ENCODE measurements around the gene RTP4. TPM values are rescaled to one million over a fixed set of nuclear protein-coding genes. Genes with fewer than 3 reads are reported as not detected.

Gene RTP4
- total RNA-seq, 2 experiments from 2014 or later = 0.13 TPM; not detected in 1

DNA sequence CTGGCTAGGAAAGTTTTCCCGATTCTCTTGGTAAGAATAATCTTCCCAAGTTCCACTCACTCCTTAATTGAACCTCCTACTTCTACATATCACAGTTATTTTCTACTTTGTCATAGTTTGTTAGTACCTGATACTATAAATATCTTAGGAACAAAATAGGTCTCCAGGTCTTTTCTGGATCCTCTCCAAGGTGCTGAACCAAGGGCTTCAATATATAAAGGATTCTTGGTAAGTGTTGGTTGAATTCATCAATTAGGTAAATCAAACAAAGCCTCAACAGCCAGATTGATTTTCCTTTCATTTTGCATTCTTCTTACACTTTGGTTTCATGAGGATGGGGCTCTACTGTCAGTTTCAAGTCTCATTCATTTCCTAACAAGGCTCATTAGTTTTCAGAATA is 27.6 kb upstream of the RTP4 start:
- BruUV-seq (replicated peaks) = no TSS peak

DNA sequence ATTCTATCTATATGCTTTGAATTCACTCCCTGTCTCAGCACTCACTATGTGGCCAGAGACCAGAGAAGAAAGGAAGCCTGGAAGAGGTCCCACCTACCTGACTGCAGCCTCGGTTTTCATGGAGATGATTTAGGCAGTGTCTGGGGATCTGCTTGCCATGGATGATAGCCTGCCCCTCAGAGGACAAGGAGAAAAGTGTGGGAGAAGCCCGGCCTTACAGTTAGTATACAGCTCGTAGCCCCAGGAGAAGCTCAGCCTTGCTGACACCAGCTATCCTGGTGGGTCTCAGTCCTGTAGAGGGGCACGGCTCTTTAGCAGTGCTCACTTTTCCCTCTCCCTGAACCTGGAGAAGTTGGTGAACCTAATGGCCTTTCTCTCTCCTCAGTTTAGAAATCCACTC is 25.9 kb upstream of the RTP4 start:
- TF ChIP-seq EZH2phosphoT487 (IDR thresholded peaks at IDR 0.05; ENCODE audit: borderline replicate concordance, low read depth, low read length) (no peak), CTCF (conservative IDR thresholded peaks at IDR 0.05; ENCODE audit: low read length) (no peak)
- BruUV-seq (replicated peaks) = no TSS peak
- H3K4me3 ChIP-seq (ENCODE audit: low read depth, low read length, poor library complexity, severe bottlenecking) = no peak overlapping the region
- POLR2A ChIA-PET = no interaction called here
- H3K79me2 ChIP-seq (ENCODE audit: insufficient read depth, low read depth, low read length) = no peaks in the 10 kb centered on the region
- no peaks in the 10 kb centered on the region for H3K9me3 ChIP-seq (ENCODE audit: low read length)
- H3K27ac ChIP-seq (ENCODE audit: low read depth, low read length, poor library complexity, severe bottlenecking) = no peak overlapping the region
- no peaks in the 10 kb centered on the region for H4K20me1 ChIP-seq (ENCODE audit: insufficient read depth, low read length)
- intact Hi-C loops (cut with micrococcal nuclease; ENCODE audit: unreplicated experiment) = no loop called here
- no peak for DNase-seq (ENCODE audit: low spot score)
- H3K4me1 ChIP-seq (ENCODE audit: insufficient read depth, low read length, poor library complexity, severe bottlenecking) = no peaks in the 10 kb centered on the region
- H3K9me2 ChIP-seq (ENCODE audit: insufficient read depth, low read length) = no peaks in the 10 kb centered on the region
- no peaks in the 10 kb centered on the region for H3K36me3 ChIP-seq (ENCODE audit: insufficient read depth, low read length)
- CTCF ChIA-PET (ENCODE audit: unreplicated experiment) = no interaction called here
- no peak overlapping the region for H3K4me2 ChIP-seq (ENCODE audit: low read length)
- no peak overlapping the region for H2AFZ ChIP-seq (ENCODE audit: low read length)

More for the DNA sequence above, 27.6 kb upstream of the RTP4 start:
- Histone ChIP-seq H3K4me1 (ENCODE audit: insufficient read depth, low read length, poor library complexity, severe bottlenecking) (no peaks in the 10 kb centered on the region), H3K9me3 (ENCODE audit: low read length) (no peaks in the 10 kb centered on the region), H3K79me2 (ENCODE audit: insufficient read depth, low read depth, low read length) (no peaks in the 10 kb centered on the region), H4K20me1 (ENCODE audit: insufficient read depth, low read length) (no peaks in the 10 kb centered on the region), H3K36me3 (ENCODE audit: insufficient read depth, low read length) (no peaks in the 10 kb centered on the region), H3K4me2 (ENCODE audit: low read length) (no peak overlapping the region), H3K27ac (ENCODE audit: low read depth, low read length, poor library complexity, severe bottlenecking) (no peak overlapping the region), H3K4me3 (ENCODE audit: low read depth, low read length, poor library complexity, severe bottlenecking) (no peak overlapping the region), H3K9me2 (ENCODE audit: insufficient read depth, low read length) (no peaks in the 10 kb centered on the region), H2AFZ (ENCODE audit: low read length) (no peak overlapping the region)
- POLR2A ChIA-PET = interaction anchor here (0.9 kb wide), 1 partner anchor 18 kb away, joined by 3 read pairs; no protein-coding TSS in a partner anchor
- CTCF ChIA-PET (ENCODE audit: unreplicated experiment) = no interaction called here
- DNase-seq (ENCODE audit: low spot score) = no peak
- TF ChIP-seq EZH2phosphoT487 (IDR thresholded peaks at IDR 0.05; ENCODE audit: borderline replicate concordance, low read depth, low read length) (no peak), CTCF (conservative IDR thresholded peaks at IDR 0.05; ENCODE audit: low read length) (no peak)
- intact Hi-C loops (cut with micrococcal nuclease; ENCODE audit: unreplicated experiment) = no loop called here

- H3K9me2 ChIP-seq (ENCODE audit: insufficient read depth, low read length) = no peaks in the 10 kb centered on the region
- H3K9me3 ChIP-seq (ENCODE audit: low read length) = no peaks in the 10 kb centered on the region
- DNase-seq (ENCODE audit: low spot score) = no peak
- no peak overlapping the region for H3K4me3 ChIP-seq (ENCODE audit: low read depth, low read length, poor library complexity, severe bottlenecking)
- no peaks in the 10 kb centered on the region for H3K36me3 ChIP-seq (ENCODE audit: insufficient read depth, low read length)
- H4K20me1 ChIP-seq (ENCODE audit: insufficient read depth, low read length) = no peaks in the 10 kb centered on the region
- no peaks in the 10 kb centered on the region for H3K4me1 ChIP-seq (ENCODE audit: insufficient read depth, low read length, poor library complexity, severe bottlenecking)
- no peaks in the 10 kb centered on the region for H3K79me2 ChIP-seq (ENCODE audit: insufficient read depth, low read depth, low read length)
- intact Hi-C loops (cut with micrococcal nuclease; ENCODE audit: unreplicated experiment) = no loop called here
- H2AFZ ChIP-seq (ENCODE audit: low read length) = no peak overlapping the region
- ChIA-PET CTCF (ENCODE audit: unreplicated experiment) (no interaction called here), POLR2A (no interaction called here)
- TF ChIP-seq EZH2phosphoT487 (IDR thresholded peaks at IDR 0.05; ENCODE audit: borderline replicate concordance, low read depth, low read length) = no peak
- no peak for TF ChIP-seq CTCF (conservative IDR thresholded peaks at IDR 0.05; ENCODE audit: low read length)
- no peak overlapping the region for H3K4me2 ChIP-seq (ENCODE audit: low read length)
- BruUV-seq (replicated peaks) = no TSS peak
- no peak overlapping the region for H3K27ac ChIP-seq (ENCODE audit: low read depth, low read length, poor library complexity, severe bottlenecking)
Measured at GRCh38 chr3:187343670-187344069, 24.5 kb upstream of the RTP4 start.

Measured in OCI-LY7 (cell line).